Right cardiac atrium (tissue), 5 donors: ENCODE data around the gene LLGL2. TPM values are rescaled to one million over a fixed set of nuclear protein-coding genes. Genes with fewer than 3 reads are reported as not detected.

Experiments
- ATAC-seq, 2 donors: fragments of 200-7000 bp; cut with Tn5 transposase; one replicate each; pipeline versions ENCODE4 v1.8.0 to v1.9.1; 2020; ENCODE audit warnings: moderate library complexity in 2 of 2, mild to moderate bottlenecking in 1 of 2
- DNase-seq, 3 donors: peaks; one replicate each; pipeline ENCODE4 v3.0.0-alpha.2; 2020
- H3K27ac ChIP-seq: one replicate; pipeline ENCODE4 v1.5.1; 2013; ENCODE audit warnings: mild to moderate bottlenecking, low read length, control low read depth, moderate library complexity
- H3K27me3 ChIP-seq: one replicate; pipeline ENCODE4 v1.6.1; 2013; ENCODE audit not compliant: control insufficient read depth, insufficient read depth
- H3K4me1 ChIP-seq: one replicate; pipeline ENCODE4 v1.6.1; 2013; ENCODE audit warnings: low read length; ENCODE audit not compliant: control insufficient read depth, insufficient read depth
- H3K4me3 ChIP-seq: one replicate; pipeline ENCODE4 v1.5.1; 2013; ENCODE audit warnings: low read length, control low read depth
- H3K9me3 ChIP-seq: one replicate; pipeline ENCODE4 v1.6.1; 2013; ENCODE audit warnings: low read length; ENCODE audit not compliant: control insufficient read depth
- WGBS: extraction: QIAGEN DNeasy Blood & Tissue Kit; methylation state at CpG from one replicate; pipeline ENCODE4 v1.1.7; 2013; 5-methylcytosine and 5-hydroxymethylcytosine counted together
- intact Hi-C, 4 donors: fragments of 100-400 bp; cut with DNase I; formaldehyde crosslinking; loops; one replicate each; pipeline versions ENCODE4 v1.11.0 to v1.14.0; 2022 to 2023
- polyA plus RNA-seq: library from polyadenylated mRNA; stranded (reverse); fragments of 200-250 nt; gene quantifications from one replicate; pipeline ENCODE4 v1.2.3, GENCODE V29; 2013
- total RNA-seq, 4 donors: library from RNA; stranded (reverse); fragmentation: NEBNext Ultra II Directional; extraction: Animal tissue kit (Norgen Biotek cat#: 25700); gene quantifications; one replicate each; pipeline ENCODE4 v1.2.1, GENCODE V29; 2021
- donor health status: healthy with polysubstance abuse.
- donor health status: DM: no; HTN: yes; CAD: no.
- donor health status: DM: no; HTN: no; CAD: no.
- donor health status: DM: no; HTN: yes; CAD: no; lungs with severe emphysema.
- donor health status: DM: yes; HTN: yes; CAD: no.

Gene LLGL2
- total and polyA plus RNA-seq, 5 donors = 5.7 to 10.4 (median 8.6) TPM

DNA sequence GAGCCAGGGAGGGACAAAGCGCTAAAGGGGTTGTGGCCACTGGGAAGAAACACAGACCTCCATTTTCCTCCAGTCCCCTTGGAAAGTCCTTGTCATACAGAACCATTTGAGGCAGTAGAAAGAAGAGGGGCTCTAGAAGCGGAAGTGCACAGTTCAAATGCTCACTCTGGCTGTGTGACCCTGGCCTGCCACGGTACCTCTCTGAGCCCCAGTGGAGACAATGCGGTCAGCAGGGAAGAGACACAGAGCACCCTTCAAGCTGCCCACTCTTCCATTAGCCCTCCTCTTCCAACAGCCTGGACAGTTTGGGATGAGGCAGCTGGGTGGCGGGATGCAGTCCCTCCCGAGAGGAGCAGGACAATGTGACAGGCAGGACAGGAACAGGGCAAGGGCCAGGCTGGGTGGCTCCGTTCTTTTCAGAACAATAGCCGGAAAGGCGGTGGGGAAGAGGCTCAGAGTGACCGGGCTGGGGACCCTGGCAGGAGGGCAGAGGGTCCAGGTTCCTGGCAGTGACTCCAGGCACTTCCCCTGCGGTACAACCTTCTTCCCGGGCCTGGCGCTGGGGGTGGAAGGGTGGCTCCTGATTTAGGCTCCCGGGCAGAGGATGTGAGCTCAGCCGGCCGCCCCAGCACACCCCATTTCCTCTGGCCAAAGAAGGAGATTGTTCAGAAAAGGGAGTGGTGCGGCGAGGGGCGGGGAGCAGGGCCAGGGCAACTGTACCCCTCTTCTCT lies 15.8 kb upstream of the LLGL2 start:
- ATAC-seq (peak; percentile 62 to 77), DNase-seq (peak; percentile 84 to 89 (median 89))
- Histone ChIP-seq H3K27ac (peak overlapping the region; percentile 75), H3K27me3 (no peaks in the 10 kb centered on the region), H3K9me3 (no peaks in the 10 kb centered on the region), H3K4me1 (peaks cover 13% of the 10 kb centered on the region), H3K4me3 (no peak overlapping the region)
- intact Hi-C loops = loop anchor here in 2 of 4 donors (5.0 kb wide), 2 partner anchors 77 to 78 kb away; partner anchors contain the start of gene MYO15B (in 1 of the 2)
- WGBS = 62% methylated on average over 19 of the region's 19 CpGs

DNA sequence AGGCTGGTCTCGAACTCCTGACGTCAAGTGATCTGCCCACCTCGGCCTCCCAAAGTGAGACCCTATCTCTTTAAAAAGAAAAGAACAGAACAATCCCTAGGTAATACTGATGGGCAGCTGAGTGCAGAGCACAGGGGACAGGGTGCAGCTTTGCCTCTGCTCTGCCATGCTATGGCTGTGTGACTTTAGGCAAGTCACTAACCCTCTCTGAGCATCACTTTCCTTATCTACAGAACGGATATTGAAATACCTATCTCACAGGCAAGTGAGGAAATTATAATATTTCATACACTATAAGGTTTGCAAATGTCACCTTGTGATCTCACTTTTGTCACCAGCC lies 14.3 kb upstream of the LLGL2 start:
- peak overlapping the region; percentile 58 for H3K27ac ChIP-seq
- ATAC-seq = no peak
- DNase-seq = no peak
- H3K4me3 ChIP-seq = no peak overlapping the region
- no peaks in the 10 kb centered on the region for H3K9me3 ChIP-seq
- H3K27me3 ChIP-seq = no peaks in the 10 kb centered on the region
- intact Hi-C loops = loop anchor here in 2 of 4 donors (5.0 kb wide), 2 partner anchors 76 to 79 kb away; partner anchors contain the start of gene MYO15B (in 1 of the 2)
- WGBS = 76% methylated on average over 4 of the region's 4 CpGs
- peaks cover 13% of the 10 kb centered on the region for H3K4me1 ChIP-seq

DNA sequence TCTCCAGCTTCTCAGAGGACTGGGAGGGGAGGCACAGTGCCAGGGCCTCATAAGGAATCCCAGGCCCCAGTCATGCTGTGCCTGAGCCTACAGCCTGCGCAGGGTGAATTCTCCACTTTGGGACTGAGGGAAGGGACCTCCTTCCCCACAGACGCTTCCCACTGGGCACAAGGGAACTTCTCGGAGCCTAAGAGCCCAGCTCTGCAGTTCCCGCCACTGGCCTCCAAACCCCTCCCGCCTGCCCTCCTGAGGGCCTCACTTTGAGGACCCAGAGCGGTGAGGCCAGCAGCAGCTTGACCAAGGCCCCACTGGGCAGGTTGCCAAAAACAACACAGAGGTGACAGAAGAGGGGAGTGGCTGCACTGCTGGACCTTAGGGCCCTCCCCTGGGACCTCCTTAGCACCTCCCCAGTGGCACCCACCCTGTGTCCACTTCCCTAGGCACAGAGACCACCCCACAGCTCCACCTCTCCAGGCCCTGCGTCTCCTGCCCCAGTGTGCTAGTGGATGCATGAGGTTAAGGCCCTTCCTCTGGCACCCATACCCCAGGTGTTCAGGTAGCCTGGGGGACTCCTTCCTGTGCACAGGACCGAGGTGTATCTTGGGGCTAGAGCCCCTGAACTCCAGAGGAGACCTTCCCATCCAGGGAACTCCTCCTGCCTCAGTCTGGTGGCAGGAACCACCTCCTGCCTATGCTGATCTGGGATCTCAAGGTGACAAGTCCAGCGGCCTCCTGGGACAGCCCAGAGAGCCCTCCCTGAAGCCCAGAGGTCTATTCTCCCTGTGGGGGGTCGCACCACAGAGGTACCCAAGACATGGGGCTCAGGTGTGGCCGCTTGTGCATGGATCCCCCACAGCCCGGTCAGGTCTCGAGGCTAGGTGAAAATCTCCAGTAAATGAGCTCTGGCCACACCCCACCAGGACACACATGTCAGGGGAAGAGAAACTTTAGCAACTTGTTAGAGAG lies 13.6 kb upstream of the LLGL2 start:
- Histone ChIP-seq H3K9me3 (no peaks in the 10 kb centered on the region), H3K4me1 (peaks cover 13% of the 10 kb centered on the region), H3K27ac (peak overlapping the region; percentile 58), H3K4me3 (no peak overlapping the region), H3K27me3 (no peaks in the 10 kb centered on the region)
- 40% methylated on average over 13 of the region's 13 CpGs for WGBS
- DNase-seq (peak; percentile 80 to 83 (median 83)), ATAC-seq (peak in 1 of 2 donors; percentile 1)
- intact Hi-C loops = loop anchor here in 2 of 4 donors (5.0 kb wide), 2 partner anchors 75 to 80 kb away; partner anchors contain the start of gene MYO15B (in 1 of the 2)

DNA sequence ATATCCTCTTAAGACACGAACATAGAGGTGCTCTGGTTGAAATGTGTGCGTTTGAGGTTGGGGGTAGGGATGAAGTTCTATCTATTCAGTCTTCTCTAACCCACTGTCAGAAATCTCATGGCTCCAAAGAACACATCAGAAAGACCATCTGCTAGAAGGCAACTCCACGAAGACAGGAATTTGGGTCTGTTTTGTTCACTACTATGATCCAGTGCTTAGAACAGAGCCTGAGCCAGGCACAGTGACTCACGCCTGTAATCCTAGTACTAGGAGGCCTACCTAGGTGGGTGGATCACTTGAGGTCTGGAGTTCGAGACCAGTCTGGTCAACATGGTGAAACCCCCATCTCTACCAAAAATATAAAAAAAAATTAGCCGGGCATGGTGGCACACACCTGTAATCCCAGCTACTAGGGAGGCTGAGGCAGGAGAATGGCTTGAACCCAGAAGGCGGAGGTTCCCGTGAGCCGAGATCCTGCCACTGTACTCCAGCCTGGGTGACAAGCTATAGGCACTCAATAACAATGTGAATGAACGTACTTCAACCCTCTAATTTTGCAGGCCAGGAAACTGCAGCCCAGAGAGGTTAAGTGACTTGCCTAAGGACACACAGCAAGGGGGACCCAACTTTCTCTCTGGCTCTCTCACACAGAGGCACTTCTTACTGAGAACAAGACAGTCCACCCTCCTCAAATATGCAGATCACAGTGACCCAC lies 12.4 kb upstream of the LLGL2 start:
- peak overlapping the region; percentile 73 for H3K4me3 ChIP-seq
- WGBS = 45% methylated on average over 10 of the region's 10 CpGs
- DNase-seq = peak in 1 of 3 donors; percentile 18

DNA sequence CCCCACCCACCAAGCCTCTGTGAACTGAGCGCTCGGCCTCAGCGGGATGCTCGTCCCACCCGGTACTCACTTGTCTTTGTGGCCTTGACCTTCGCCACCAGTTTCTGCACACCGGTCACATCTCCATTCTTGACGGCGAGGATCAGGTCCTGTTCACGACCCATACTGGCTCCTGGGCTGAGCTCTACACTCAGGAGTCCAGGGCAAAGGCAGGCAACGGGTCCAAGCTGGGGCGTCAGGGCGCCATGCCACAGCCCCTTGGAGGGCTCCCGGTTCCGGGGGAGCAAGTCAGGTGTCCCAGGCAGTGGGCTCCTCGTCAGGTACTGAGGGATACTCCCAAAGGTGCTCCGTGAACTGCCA lies 11.9 kb upstream of the LLGL2 start:
- 63% methylated on average over 17 of the region's 17 CpGs for WGBS
- Histone ChIP-seq H3K4me3 (peak overlapping the region; percentile 73), H3K4me1 (peaks cover 15% of the 10 kb centered on the region), H3K9me3 (no peaks in the 10 kb centered on the region), H3K27me3 (no peaks in the 10 kb centered on the region), H3K27ac (peak overlapping the region; percentile 76)
- DNase-seq (peak in 1 of 3 donors; percentile 51), ATAC-seq (no peak)
- intact Hi-C loops = loop anchor here in 2 of 4 donors (5.0 kb wide), 2 partner anchors 74 to 81 kb away; partner anchors contain the start of gene MYO15B (in 1 of the 2)

More for the DNA sequence above, 12.4 kb upstream of the LLGL2 start:
- Histone ChIP-seq H3K27me3 (no peaks in the 10 kb centered on the region), H3K27ac (peak overlapping the region; percentile 76), H3K4me1 (peaks cover 17% of the 10 kb centered on the region), H3K9me3 (no peaks in the 10 kb centered on the region)
- intact Hi-C loops = loop anchor here in 2 of 4 donors (5.0 kb wide), 2 partner anchors 74 to 81 kb away; partner anchors contain the start of gene MYO15B (in 1 of the 2)
- no peak for ATAC-seq

DNA sequence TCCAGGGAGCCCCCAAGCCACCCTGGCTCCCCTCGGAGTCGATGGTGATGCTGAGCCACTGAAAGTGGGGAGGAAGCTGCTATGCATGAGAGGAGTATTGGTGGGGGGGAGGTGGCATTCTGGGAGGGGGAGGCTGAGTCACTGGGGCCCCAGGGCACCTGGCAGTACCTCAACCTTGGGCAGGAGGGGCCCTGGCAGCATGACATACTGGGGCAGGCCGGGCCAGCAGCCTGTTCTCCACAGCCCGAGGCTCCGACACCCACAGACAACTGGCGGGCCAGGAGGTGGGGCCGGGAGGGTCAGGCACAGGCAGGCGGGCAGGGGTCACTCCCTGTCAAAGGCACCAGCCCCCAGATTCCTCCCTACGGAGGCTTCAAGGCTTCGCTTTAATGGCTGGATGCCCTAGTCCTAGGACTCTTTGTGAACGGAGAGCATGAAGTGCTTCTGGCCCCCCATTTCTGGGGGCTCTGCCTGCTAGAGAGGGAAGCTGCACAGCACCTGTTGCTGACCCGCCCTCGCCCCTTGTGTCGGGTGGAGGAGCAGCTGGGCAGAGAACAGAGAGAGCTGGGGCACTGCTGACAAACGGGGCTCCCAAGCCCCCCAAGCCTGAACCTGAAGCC lies 11.1 kb upstream of the LLGL2 start:
- 12% methylated on average over 15 of the region's 15 CpGs for WGBS

DNA sequence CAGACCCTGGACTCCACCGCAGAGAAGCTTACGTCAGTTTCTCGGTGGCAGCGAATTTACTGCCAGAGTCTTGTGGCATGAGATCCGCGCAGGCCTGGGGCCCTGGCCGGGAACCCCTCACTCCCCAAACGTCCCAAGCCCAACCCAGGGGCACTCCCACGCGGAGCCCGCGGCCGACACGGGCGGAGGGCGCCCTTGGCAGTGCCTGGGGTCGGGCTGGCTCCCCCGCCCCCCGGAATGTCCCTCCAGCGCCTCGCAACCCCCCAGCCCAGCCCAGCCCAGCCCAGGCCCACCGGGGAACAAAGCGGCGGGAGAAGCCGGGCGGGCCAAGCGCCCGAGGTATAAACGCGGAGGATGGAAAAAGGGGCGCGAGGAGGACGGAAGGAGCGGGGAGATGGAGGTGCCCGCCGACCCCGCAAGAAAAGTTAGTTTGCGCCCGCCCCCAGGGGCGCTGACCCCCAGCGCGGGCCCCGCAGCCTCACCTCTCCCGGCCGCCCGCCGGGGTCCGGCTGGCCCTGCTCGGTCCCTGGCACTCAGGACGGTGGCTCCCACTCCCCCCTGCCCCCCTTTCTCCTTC lies 10.5 kb upstream of the LLGL2 start:
- Histone ChIP-seq H3K4me1 (peaks cover 12% of the 10 kb centered on the region), H3K9me3 (no peaks in the 10 kb centered on the region), H3K27ac (peak overlapping the region; percentile 76), H3K27me3 (no peaks in the 10 kb centered on the region), H3K4me3 (peak overlapping the region; percentile 73)
- intact Hi-C loops = loop anchor here (5.0 kb wide), 3 partner anchors 72 to 88 kb away; partner anchors contain the start of gene MYO15B (in 2 of the 4)
- ATAC-seq (peak; percentile 1 to 3), DNase-seq (peak in 1 of 3 donors; percentile 75)
- 1% methylated on average over 50 of the region's 50 CpGs for WGBS

More for the DNA sequence above, 11.1 kb upstream of the LLGL2 start:
- ATAC-seq (no peak), DNase-seq (peak in 2 of 3 donors; percentile 73 to 75)
- no peaks in the 10 kb centered on the region for H3K9me3 ChIP-seq
- H3K4me3 ChIP-seq = peak overlapping the region; percentile 73
- intact Hi-C loops = loop anchor here in 2 of 4 donors (5.0 kb wide), 2 partner anchors 73 to 82 kb away; partner anchors contain the start of gene MYO15B (in 1 of the 2)
- H3K27ac ChIP-seq = peak overlapping the region; percentile 76
- H3K4me1 ChIP-seq = peaks cover 12% of the 10 kb centered on the region
- no peaks in the 10 kb centered on the region for H3K27me3 ChIP-seq

DNA sequence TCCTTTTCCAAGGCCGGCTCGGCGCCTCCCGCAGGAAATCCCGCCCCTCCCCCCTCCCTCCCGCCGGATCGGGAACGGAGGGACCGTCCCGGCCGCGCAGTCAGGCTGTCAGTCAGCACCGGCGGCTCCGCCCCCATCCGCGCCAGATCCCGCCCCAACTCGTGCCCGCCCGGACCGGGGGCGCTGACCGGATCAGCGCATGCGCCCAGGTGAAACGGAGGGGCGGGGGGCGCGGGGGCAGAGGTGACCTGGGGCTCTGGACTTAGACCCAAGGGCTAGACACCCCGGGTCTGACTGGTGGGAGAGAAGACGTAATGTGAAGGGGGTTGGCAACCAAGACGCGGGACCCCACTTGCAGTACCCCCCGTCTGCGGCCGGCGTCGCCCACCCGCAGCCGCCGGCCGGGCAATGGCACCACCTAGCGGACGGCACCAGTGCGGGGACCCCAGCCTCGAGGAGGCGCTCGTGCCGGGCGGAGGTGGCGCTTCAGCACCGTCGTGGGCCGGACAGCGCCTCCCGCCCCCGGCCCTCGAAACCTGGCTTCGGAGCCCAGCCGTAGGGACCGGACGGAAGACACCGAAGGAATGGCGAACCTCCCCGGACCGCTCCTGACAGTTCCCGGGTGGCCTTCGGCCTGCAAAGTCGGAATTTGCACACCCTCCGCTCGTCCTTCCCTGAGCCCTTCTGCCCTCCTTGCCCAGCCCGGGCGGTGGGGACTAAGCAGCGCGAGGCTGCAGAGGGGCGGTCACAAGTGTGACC lies 9.8 kb upstream of the LLGL2 start, which contains the start of gene CASKIN2:
CASKIN2 (minus strand) TSS at position 42 of the 759 bp plus-strand sequence. CDS start 1,733 bp downstream, outside the sequence.
- Histone ChIP-seq H3K9me3 (no peaks in the 10 kb centered on the region), H3K27me3 (no peaks in the 10 kb centered on the region), H3K27ac (peak within 1 kb of the TSS; percentile 76), H3K4me1 (peaks cover 11% of the 10 kb centered on the region), H3K4me3 (peak within 1 kb of the TSS; percentile 73)
- intact Hi-C loops = loop anchor here in 3 of 4 donors (2.0 to 5.0 kb wide), 3 partner anchors 72 to 88 kb away; partner anchors contain the start of gene MYO15B (in 1 of the 3)
- whole genome bisulfite sequencing = under 1% methylated on average over 78 of the region's 78 CpGs
- DNase-seq (peak; percentile 97 to 99 (median 99)), ATAC-seq (peak; percentile 91 to 94)

DNA sequence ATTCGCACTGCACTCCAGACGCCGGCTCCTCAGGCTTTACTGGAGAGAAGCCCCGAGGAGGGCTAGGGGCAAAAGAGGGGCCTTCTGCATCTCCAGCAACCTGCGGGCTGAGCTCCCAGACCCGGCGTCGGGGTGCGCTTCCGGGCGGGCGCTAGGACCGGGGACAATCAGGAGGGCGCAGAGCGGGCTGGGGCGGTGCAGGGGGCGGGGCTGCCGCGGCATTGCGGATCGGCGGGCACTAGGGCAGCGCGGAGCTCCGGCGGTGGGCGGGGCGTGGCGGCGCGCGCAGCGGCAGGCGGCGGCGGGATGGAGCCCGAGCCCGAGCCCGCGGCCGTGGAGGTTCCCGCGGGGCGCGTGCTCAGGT lies 9.3 kb upstream of the LLGL2 start, which contains the start of gene TSEN54:
TSEN54 (plus strand) TSS at position 274 of the 364 bp plus-strand sequence; CDS start at position 307, 33 bp downstream.
- H3K27ac ChIP-seq = peak within 1 kb of the TSS; percentile 59
- ATAC-seq (peak; percentile 88 to 93), DNase-seq (peak; percentile 96 to 99 (median 99))
- no peaks in the 10 kb centered on the region for H3K9me3 ChIP-seq
- H3K27me3 ChIP-seq = no peaks in the 10 kb centered on the region
- under 1% methylated on average over 45 of the region's 45 CpGs for WGBS
- intact Hi-C loops = loop anchor here in 3 of 4 donors (2.0 to 5.0 kb wide), 3 partner anchors 71 to 89 kb away; partner anchors contain the start of gene MYO15B (in 1 of the 3)
- H3K4me3 ChIP-seq = peak within 1 kb of the TSS; percentile 73
- peaks cover 9% of the 10 kb centered on the region for H3K4me1 ChIP-seq
